ENCODE measurements around the gene SCG3.

SCG3 gene

GRCh38 chr15:51760805-51761204 is 79.5 kb downstream of the SCG3 start:
- DNase-seq, result no peak

GRCh38 chr15:51765751-51766150 is 84.4 kb downstream of the SCG3 start:
- no peak for DNase-seq

- no peak for DNase-seq
These were observed 85.0 kb downstream of the SCG3 start for GRCh38 chr15:51766341-51766740.

- DNase-seq, result no peak
These were observed 86.7 kb downstream of the SCG3 start for GRCh38 chr15:51768018-51768417.
